NCI-H187 (cell line): ENCODE results near the gene OPCML.

Experiments used
- DNase-seq, 2 experiments: peaks; one replicate each; lab custom pipeline; 2025; lab: John Stamatoyannopoulos, UW

The OPCML gene

DNA sequence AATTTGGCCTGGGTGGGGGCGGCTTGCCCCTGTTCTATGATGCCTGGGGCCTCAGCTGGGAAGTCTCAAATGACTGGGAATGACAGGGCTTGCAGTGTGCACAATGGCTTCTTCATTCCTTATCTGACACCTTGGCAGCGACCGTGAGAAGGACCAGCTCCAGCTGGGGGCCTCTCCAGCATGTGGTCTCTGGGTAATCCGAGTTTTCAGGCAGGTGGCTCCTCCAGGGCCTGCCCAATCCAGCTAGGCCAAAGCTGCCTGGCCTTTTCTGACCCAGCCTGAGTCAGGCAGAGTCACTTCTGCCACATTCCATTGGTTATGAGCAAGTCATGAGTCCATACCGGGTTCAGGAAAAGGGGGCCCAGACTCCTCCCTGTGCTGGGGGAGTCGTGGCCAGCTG is 646.0 kb downstream of the OPCML start:
- no peak for DNase-seq

DNA sequence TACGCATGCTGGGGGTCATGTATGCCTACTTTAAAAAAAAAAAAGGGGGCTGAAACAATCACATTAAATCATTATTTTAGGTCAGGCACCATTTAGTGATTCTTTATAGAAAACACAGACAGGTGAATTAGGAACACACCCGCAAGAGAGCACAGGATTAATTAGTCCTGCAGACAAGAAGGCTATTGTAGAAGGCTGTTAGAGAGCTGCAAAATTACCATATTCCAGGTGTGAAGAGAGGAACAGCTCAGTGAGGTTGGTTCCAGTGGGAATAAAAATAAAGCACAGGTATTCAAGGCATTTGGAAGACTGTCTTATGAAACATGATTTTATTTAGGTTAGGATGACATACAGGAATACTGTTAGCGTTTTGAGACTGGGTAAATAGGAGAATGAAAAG is 649.1 kb downstream of the OPCML start:
- DNase-seq = no peak

DNA sequence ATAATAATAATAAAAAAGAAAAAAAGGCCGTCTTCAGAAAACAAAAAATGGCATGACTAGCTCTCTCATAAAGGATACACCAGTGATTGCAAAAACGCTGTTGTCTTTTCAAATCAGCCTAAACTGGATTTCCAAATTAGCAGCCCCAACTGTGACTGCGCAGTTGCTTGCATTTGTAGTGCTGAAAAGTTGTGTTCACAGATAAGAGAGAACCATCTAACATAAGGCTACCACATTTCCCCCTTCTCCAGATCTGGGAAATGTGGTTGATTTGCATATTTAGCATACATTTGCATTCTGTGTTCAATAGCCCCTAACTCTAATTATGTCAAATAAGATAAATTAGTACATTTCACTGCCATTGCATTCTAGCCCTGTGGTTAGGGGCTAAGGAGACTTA is 650.7 kb downstream of the OPCML start:
- no peak for DNase-seq

DNA sequence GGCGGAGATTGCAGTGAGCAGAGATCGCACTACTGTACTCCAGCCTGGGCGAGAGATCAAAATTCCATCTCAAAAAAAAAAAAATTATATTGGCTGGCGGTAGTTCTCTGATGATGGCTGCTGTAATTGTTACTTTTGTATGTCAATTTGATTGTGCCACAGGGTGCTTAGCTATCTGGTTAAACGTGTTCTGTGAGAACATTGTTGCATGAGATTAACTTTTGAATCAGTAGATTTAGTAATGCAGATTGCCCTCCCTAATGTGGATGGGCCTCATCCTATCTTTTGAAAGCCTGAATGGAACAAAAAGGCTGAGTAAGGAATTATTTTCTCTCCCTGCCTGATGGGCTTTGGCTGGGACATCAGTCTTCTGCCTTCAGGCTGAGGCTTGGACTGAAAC is 654.2 kb downstream of the OPCML start:
- no peak for DNase-seq

DNA sequence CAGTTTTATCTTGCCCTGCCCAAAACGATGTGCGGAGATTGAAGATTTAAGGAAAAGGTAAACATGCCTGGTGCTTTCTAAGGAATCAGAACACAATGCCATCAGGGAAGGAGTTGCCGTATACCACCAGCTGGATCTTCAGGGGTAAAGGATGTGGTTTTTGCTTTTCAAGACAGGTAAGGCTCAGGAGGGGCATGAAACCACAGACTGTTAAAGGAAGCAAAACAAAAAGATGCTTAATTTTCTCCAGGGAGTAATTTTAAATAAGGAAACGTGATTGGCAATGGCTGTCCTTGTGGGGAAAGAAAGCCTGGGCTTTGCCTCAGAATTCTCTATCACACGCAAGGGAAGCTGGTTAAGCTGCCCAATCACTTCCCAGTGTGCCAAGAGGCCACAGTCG is 655.6 kb downstream of the OPCML start:
- DNase-seq = no peak

DNA sequence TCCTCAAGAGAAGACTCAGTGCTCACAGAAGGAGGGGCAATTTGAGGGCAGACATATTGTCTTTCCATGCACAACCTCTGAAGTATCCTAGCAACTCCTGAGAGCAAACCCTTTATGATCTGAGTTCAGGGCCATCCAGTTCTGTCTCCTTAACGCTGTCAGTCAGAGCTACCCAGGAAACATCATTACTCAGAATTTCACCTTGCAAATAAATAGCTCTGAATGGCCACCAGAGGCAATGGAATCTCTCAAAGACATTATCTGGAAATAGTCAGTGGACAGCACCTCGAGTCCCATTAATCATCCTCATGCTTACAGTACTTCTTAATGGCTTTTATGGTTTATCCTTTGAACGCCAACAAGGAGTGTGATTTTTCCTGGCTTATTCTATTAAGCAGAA is 656.1 kb downstream of the OPCML start:
- DNase-seq = no peak

DNA sequence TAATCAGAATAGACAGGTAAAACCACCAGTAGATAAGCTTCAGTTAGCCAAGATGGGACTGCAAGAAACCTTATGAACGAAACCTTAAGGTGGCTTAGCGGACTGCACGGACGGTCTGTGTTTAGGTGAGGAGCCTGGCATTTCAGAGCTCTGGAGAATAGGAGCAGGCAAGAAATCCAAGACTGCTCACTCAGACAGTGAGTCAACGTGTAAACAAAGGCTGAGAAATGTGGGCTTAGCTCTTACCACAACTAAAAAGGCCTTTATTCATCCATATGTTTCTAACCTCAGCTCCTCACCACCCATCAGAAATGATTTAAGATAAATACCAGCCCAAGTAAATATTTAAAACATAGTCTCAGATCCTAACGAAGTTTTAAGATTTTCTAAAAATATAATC is 657.7 kb downstream of the OPCML start:
- no peak for DNase-seq

DNA sequence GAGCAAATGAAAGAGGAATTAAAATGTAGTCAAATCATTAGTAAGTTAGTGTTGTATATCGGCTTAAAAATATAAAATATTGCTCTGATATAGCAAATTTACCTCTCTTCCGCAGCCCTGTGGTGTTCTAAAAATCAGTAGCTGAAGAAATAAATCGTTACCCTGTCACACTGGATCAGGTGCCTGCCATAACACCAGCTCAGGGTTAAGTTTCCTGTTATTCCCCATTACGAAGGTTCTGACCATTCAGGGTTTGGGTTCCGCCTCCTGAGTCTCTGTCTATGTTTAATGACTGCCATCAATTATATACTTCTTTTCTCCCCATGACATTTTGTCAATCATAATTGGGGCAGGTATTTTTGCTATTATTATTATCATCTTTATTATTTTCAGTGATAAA is 658.5 kb downstream of the OPCML start:
- no peak for DNase-seq

DNA sequence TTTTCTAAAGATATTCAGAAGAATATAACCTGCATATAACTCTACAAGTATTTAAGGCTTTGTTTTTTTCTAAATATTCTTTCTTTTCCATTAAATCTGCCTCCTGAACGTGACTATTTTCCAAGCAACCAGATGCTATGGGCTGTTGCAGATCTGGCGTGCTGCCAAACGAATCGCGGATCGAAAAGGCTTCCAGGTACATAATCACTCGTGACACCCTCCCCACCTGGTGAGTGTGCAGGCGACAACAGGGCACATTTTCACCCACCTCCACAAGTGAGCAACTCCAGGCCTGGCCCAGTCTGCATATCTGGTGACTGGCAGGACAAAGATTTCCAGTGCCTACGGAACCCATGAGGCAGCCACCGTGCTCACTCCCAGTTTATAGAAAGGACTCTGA is 660.1 kb downstream of the OPCML start:
- DNase-seq = no peak

DNA sequence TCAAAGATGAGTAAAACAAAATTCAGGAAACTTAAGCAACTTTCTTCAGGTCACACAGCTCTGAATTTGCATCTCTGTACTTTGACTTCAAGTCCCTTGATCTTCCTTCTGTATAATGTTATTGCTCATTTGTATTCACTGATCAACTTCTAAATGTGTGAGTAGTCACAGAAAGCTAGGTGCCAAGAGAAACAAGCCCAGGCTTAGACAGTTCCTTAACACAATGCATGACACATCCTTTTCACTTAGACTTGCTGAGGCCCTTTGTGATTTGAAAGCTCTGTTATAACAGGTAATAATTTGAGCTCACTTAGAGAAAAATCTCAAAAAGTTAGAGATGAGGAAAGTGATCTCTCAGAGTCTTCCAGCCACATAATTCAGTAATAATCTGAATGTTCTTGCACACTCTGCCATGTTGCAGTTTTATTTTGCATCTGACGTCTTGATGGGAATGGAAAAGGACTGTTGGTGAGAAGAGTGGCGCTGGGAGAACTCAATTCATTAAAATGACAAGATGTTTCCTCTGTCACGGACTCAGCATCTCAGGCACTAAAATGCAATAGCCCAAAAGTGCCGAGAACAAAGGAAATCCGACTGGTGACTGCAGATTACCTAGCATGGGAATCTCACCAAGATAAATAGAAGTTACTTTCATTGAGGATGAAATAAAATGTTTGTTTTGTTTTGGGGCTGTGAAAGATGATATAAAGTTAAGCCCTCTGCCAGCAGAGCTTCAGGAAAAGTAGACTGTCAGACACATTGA is 665.3 kb downstream of the OPCML start:
- DNase-seq = no peak

DNA sequence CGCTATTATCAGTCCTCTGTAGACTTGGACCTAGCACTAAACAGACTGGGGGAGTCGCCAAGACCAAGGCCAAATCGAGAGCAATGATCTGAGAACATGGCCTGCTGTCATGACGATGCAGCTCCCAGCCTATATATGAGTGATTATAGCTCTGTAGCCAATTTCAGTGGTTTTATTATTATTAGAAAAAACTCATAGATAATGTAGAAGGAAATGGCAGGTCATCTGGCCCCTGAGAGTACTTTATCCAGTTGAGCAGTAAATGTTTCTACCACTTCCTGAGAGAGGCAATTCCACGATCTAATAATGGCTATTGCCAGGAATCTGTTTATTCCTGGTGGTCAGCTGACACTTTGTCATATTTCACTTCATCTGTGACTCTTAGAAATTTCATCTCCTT is 666.7 kb downstream of the OPCML start:
- DNase-seq = no peak

DNA sequence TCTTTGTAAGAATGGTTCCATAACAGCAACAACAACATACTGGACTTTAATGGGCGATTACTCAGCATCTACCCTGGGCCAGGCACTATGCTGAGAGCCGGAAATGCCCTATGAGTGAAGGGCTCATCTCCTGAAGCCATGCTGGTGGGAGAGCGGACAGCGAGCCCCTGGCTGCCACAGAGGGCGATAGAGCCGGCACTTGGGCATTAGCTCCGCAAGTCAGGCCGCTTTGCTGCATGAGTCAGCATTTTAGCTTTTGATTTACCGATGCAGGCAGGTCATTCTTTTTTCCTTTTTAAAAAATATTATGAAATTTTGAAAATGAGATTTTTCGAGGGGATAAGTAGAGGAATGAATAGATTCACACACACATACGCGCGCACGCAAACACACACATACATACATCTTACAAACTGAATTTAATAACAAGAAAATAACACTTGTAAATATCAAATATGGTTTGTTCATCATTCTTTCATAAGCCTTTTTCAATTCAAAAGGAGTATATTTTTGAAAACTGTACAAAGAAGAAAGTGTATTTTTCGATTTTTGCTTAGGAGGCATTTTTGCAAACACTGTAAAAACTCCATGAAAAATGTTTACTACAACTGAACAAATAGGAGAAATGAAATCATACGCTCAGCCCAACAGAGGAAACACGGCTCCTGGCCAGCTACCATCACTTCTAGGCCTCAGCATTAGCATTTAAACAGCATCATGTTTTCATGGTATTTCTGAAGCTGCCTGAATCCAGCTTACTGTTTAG is 667.3 kb downstream of the OPCML start:
- no peak for DNase-seq

DNA sequence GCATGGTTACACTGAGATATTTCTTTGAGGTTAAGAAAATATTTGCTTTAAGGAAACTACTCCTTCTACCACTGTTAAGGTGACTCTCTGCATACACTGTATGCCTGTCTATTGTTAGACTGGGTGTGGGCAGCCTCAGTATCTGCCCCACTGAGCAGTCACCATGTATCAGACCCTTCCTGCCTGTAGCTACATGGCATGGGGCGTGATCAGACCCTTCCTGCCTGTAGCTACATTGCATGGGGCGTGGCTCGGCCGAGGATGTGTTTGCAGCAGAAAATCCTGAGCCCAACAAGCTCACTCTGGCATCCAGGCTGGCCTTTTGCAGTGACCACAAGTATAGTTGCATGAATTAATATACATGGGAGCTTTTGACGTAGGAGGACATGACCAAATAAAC is 669.4 kb downstream of the OPCML start:
- DNase-seq = no peak

DNA sequence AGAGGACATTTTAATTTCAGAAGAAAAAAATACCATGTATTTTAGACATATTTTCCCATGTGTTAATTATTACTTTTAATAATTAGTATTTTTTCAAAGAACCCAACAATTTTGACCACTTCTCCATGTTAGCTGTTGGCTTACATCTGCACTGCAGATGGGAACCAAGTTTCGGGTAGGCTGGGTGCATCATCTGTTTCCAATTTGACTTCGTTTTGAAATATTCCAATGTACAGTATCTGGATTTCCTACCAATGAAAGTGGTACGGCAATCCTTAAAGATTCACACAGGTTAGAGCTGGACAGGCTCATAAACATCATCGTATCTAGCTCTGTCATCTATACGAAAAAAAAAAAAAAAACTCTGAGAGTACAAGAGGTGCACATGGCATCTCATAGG is 670.2 kb downstream of the OPCML start:
- no peak for DNase-seq

DNA sequence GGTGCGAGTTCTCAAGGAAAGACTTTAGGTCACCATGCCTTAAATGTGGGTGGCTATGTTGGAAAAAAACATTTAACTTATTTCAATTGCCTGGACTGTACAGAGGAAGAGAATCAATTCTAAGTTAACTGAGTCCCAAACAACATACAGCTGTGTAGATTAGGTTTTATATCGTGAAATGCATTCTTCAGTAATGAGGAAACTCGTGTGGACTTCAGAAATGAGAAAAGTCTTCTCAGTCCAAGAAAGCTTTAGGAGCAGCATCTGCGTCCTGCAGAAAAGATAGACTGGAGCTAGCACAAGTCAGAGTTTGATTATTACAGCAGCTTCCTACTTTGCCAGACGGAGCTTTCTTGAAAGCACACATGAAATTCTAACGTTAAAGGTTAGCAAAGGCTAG is 673.0 kb downstream of the OPCML start:
- no peak for DNase-seq

DNA sequence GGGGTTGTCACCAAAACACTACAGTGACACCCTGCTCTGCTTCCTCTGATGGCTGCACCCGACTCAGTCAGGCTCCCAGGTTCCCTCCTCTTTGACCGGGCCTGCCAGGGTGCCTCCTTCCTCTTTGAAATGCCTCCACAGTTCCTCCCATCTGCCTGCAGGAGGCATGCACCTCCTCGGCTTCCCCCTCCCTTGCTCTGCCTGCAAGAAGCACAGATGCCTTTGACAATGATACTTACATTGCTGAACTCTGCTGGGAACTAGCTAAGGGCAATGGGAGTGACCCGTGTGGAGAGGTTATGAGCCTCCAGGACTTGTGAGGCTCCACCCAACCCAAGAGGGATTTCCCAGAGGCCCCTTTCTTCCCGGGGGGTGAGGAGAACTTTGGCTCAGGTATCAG is 674.1 kb downstream of the OPCML start:
- no peak for DNase-seq

DNA sequence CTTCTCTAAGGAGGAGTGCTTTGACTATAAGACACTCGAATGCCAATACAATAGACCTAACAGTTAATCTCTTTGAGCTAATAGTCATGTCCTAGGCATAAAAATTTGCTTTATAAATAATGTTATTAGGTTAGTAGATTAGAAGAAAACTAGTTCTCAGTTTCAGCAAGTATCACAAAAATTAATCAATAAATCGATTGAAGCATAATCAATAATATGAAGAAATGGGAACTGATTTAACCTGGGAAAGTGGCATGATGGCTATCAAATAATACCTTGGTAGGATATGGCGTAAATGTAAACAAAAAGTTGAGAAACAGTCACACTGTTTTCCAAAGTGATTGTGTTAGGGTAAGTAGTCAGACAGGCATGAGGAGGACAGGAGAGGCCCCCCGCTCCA is 676.3 kb downstream of the OPCML start:
- DNase-seq = no peak

DNA sequence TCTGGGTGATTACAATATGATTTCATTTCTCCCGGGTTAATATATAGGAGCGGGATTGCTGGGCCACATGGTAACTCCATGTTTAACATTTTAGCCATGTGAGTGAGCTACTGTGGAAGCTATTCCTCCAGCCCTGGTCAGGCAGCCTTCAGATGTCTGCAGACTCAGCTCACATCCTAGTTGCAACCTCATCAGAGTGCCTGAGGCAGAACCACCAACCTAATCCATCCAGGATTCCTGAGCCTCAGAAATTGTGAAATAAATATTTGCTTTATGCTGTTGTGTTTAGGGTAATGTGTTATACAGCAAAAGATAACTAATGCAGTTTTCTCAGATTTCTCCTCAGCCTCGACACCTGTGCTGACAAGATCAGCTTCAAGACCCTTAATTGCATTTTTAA is 676.8 kb downstream of the OPCML start:
- no peak for DNase-seq

DNA sequence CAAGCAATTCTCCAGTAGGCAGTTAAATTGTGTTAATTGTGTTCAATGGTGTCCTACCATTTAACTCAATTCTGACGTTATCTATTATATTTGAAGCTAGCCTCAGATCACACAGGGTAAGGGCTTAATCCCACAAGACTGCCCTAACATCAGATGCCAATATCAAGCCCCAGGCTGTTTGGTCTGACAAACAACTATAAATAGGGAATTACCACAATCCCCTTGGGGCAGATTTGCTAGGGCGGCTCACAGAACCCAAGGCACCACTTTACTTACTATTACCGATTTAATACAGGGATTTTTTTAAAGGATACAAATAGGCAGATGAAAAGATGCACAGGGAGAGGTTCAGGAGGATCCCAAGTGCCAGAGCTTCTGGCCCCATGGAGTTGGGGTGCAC is 678.4 kb downstream of the OPCML start:
- no peak for DNase-seq

DNA sequence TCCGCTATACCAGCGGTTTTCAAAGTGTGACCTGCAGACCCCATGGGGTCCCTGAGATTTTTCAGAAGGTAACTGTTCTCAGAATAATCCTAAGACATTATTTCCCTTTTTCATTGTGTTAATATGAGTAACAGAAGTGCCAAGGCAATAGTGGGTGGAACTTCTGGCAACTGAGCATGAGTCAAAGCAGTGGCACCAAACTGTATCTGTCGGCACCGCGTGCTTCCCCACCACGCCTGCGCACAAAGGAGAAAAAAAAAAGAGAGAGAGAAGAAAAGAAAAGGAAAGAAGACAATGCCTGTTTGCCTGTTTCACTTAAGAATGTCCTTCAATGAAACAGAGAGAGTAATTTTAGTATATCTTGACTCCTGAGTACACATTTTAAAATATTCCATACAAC is 679.9 kb downstream of the OPCML start:
- DNase-seq = no peak

DNA sequence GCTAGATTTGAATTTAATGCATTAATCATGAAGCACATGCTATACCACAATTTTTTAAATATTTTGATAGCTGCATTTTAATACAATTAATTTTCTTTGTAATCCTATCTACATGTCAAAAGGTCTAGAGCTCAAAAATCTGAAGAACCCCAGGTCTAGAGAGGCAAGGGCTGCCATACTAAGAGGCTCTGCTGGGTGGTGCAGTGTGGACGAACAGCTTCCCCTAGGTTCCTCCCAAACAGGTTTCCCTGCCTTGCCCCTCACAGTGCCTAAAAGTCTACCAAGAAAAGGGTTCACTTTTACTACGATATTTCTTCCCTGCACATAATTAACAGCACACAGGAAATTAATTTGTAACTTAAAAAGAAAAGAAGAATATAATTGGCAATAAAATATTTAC is 681.1 kb downstream of the OPCML start:
- DNase-seq = no peak

DNA sequence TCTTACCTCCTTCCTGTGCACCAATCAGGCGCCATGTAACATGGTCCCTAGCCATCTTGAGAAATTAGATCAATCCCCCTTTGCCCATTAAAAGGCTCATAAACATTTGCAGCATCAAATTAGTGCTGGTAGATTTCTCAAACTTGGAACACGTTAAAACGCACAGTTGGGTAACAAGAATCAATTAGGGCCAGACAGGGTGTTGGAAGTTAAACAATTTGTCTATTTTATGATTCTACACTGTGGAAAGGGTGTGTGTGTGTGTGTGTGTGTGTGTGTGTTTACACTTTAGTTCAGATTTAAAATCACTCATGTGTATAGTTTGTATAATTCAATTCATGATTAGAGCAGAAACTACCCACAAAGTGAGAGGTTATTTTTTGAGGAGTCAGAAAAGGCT is 682.0 kb downstream of the OPCML start:
- no peak for DNase-seq

DNA sequence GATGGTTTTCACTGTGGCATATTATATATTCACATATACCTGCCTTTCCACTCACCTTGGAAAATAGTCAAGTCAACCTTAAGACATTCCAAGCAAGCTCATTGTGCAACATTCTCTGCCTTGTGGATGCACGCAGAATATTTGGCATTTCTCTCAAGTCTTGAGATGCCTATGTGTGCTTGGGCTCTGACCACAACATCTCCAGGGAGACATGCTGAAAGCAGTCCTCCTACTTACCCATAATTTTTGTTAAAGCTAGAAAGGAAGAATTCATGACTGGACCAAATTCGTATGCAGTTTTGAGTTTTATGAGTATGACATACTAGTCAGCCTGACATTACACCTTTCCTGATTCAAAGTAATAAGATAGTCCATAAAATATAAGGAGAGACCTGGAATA is 684.0 kb downstream of the OPCML start:
- DNase-seq = no peak

DNA sequence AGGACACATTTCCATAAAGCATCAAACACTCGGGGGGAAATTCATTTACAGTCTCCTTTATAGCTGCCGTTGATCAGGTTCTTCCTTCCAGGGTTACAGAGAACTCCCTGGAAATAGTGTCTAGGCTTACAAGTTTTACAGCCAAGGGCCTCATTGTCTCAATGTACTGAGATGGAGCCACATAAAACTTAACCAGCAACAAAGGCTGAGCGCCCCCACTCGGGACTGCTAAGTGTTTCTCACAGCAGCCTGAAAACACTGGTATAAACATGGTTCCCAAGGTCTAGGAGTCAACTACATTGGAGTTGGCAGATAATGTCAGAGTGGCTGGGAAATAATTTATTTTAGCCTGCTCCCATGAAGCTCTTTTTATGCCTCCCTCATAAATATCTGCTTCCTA is 686.2 kb downstream of the OPCML start:
- DNase-seq = no peak
